SK-N-SH (cell line): ENCODE measurements around the gene UVRAG. TPM values are rescaled to one million over a fixed set of nuclear protein-coding genes. Genes with fewer than 3 reads are reported as not detected.

Source experiments
- CTCF ChIA-PET: fragments of 300-600, 350-600 bp; formaldehyde crosslinking; extraction: SDS; loops from one replicate; lab custom pipeline; 2021; lab: Yijun Ruan, JAX
- POLR2A ChIA-PET: fragments of 350-600 bp; sonication (Branson Sonifier 250); formaldehyde crosslinking; extraction: SDS; loops from one replicate; lab custom pipeline; 2020; ENCODE audit warnings: antibody characterized with exemption, inconsistent platforms; lab: Yijun Ruan, JAX
- DNase-seq: peaks from one replicate; pipeline ENCODE4 v3.0.0; 2012
- H2AFZ ChIP-seq: fragments of 200-600 bp; sonication (generic); 2 replicates; pipeline ENCODE4 v1.8.1; 2016; ENCODE audit warnings: antibody characterized with exemption, mild to moderate bottlenecking, low read depth
- H3F3A ChIP-seq: fragments of 200-600 bp; sonication (generic); replicated peaks from 2 replicates; pipeline ENCODE3; 2016; ENCODE audit warnings: antibody characterized with exemption, mild to moderate bottlenecking; ENCODE audit not compliant: insufficient read depth
- H3K27ac ChIP-seq, 2 experiments: fragments of 200-500 bp in 1 of 2; fragments of 200-600 bp in 1 of 2; sonication (Bioruptor generic) in 1 of 2; sonication (generic), shearing (Covaris generic) in 1 of 2; 2 replicates each; pipeline versions ENCODE4 v1.5.1 to v1.6.1; 2014 to 2016; ENCODE audit warnings: low read depth in 2 of 2, inconsistent platforms in 1 of 2, low read length in 1 of 2, mild to moderate bottlenecking in 1 of 2, mixed read lengths in 1 of 2
- H3K27me3 ChIP-seq: fragments of 200-600 bp; sonication (generic), shearing (Covaris generic); 2 replicates; pipeline ENCODE4 v1.6.1; 2016; ENCODE audit warnings: mixed run types; ENCODE audit not compliant: insufficient read depth
- H3K36me3 ChIP-seq, 2 experiments: fragments of 200-500 bp in 1 of 2; fragments of 200-600 bp in 1 of 2; sonication (Bioruptor generic) in 1 of 2; sonication (generic) in 1 of 2; replicated peaks in 1 of 2; 2 replicates each; pipeline versions ENCODE3 to v1.5.1; 2014 to 2016; ENCODE audit warnings: low read length in 1 of 2, mild to moderate bottlenecking in 1 of 2; ENCODE audit not compliant: insufficient read depth in 2 of 2, control insufficient read depth in 1 of 2
- H3K4me1 ChIP-seq, 2 experiments: fragments of 200-500 bp in 1 of 2; fragments of 200-600 bp in 1 of 2; sonication (Bioruptor generic) in 1 of 2; sonication (generic), shearing (Covaris generic) in 1 of 2; 2 replicates each; pipeline versions ENCODE4 v1.5.1 to v1.6.1; 2014 to 2016; ENCODE audit warnings: low read depth in 1 of 2, low read length in 1 of 2, mixed run types in 1 of 2; ENCODE audit not compliant: insufficient read depth in 2 of 2, control insufficient read depth in 1 of 2
- H3K4me2 ChIP-seq: fragments of 200-600 bp; sonication (generic), shearing (Covaris generic); 2 replicates; pipeline ENCODE4 v1.6.1; 2017; ENCODE audit warnings: mixed run types
- H3K4me3 ChIP-seq, 2 experiments: fragments of 200-500 bp in 1 of 2; fragments of 200-600 bp in 1 of 2; sonication (Bioruptor generic) in 1 of 2; sonication (generic), shearing (Covaris generic) in 1 of 2; 2 replicates each; pipeline versions ENCODE4 v1.5.1 to v1.8.1; 2014 to 2016; ENCODE audit warnings: low read depth in 2 of 2, inconsistent platforms in 1 of 2, low read length in 1 of 2, mild to moderate bottlenecking in 1 of 2, mixed read lengths in 1 of 2, moderate library complexity in 1 of 2
- H3K79me2 ChIP-seq: fragments of 200-600 bp; sonication (generic); 2 replicates; pipeline ENCODE4 v1.8.1; 2017; ENCODE audit warnings: mild to moderate bottlenecking; ENCODE audit not compliant: insufficient read depth
- H3K9ac ChIP-seq: fragments of 200-600 bp; sonication (generic); 2 replicates; pipeline ENCODE4 v1.6.1; 2017; ENCODE audit warnings: mixed run types
- H3K9me2 ChIP-seq: fragments of 200-600 bp; sonication (generic); 2 replicates; pipeline ENCODE4 v1.6.1; 2017; ENCODE audit warnings: mixed run types
- H3K9me3 ChIP-seq: fragments of 200-600 bp; sonication (generic); 2 replicates; pipeline ENCODE4 v1.6.1; 2017; ENCODE audit warnings: mixed run types, mild to moderate bottlenecking, moderate library complexity
- H4K20me1 ChIP-seq: fragments of 200-600 bp; sonication (generic); 2 replicates; pipeline ENCODE4 v1.6.1; 2017; ENCODE audit warnings: mild to moderate bottlenecking, mixed run types; ENCODE audit not compliant: insufficient read depth
- CHD2 ChIP-seq: fragments of 150-350 bp; IDR thresholded peaks from 2 replicates; pipeline ENCODE4 v1.6.1; 2018; ENCODE audit warnings: low read length; ENCODE audit not compliant: partially characterized antibody
- ELF1 ChIP-seq: IDR thresholded peaks from 2 replicates; pipeline ENCODE4 v1.4.0; 2012
- EP300 ChIP-seq, 2 experiments: IDR thresholded peaks; 2 replicates each; pipeline versions ENCODE4 v1.4.0 to v1.6.1; 2012; ENCODE audit warnings: borderline replicate concordance in 1 of 2, low read depth in 1 of 2, low read length in 1 of 2
- EZH2phosphoT487 ChIP-seq: fragments of 200-600 bp; sonication (generic); IDR thresholded peaks from 2 replicates; pipeline ENCODE4 v1.6.1; 2017; ENCODE audit warnings: low read depth, mixed run types, mild to moderate bottlenecking, antibody characterized with exemption, moderate library complexity, borderline replicate concordance
- FOXJ3 ChIP-seq: sonication (generic); formaldehyde crosslinking; IDR thresholded peaks from 2 replicates; pipeline ENCODE4 v1.5.1; 2020; ENCODE audit warnings: mild to moderate bottlenecking, missing genetic modification reagents
- FOXM1 ChIP-seq: IDR thresholded peaks from 2 replicates; pipeline ENCODE4 v1.4.0; 2012; ENCODE audit warnings: low read depth, mild to moderate bottlenecking
- GATA2 ChIP-seq: sonication (generic); formaldehyde crosslinking; IDR thresholded peaks from 2 replicates; pipeline ENCODE4 v1.5.0; 2020; ENCODE audit warnings: mild to moderate bottlenecking, missing genetic modification reagents
- JUND ChIP-seq: IDR thresholded peaks from 2 replicates; pipeline ENCODE4 v1.4.0; 2012
- MEF2A ChIP-seq: IDR thresholded peaks from 2 replicates; pipeline ENCODE4 v1.4.0; 2012; ENCODE audit warnings: low read depth, borderline replicate concordance
- MXI1 ChIP-seq: IDR thresholded peaks from 2 replicates; pipeline ENCODE4 v1.6.1; 2012; ENCODE audit warnings: mild to moderate bottlenecking, low read depth, low read length, improper control_type of control experiment
- NFIC ChIP-seq: IDR thresholded peaks from 2 replicates; pipeline ENCODE4 v1.4.0; 2012; ENCODE audit warnings: borderline replicate concordance
- RCOR1 ChIP-seq: fragments of 150-350 bp; IDR thresholded peaks from 2 replicates; pipeline ENCODE4 v1.6.1; 2017; ENCODE audit warnings: antibody characterized with exemption, low read length
- RFX5 ChIP-seq: IDR thresholded peaks from 2 replicates; pipeline ENCODE4 v1.6.1; 2012; ENCODE audit warnings: mild to moderate bottlenecking, improper control_type of control experiment, low read length
- RXRA ChIP-seq: IDR thresholded peaks from 2 replicates; pipeline ENCODE4 v1.4.0; 2012; ENCODE audit warnings: low read depth, mild to moderate bottlenecking, borderline replicate concordance
- WGBS: methylation state at CpG from one replicate; pipeline ENCODE4 v1.1.6; 2017; ENCODE audit warnings: low lambda C conversion rate; 5-methylcytosine and 5-hydroxymethylcytosine counted together
- polyA plus RNA-seq, 3 experiments: library from polyadenylated mRNA; depleted of rRNA; stranded (reverse); fragments of >200 nt; gene quantifications; 2 replicates each; pipeline ENCODE4 v1.2.3, GENCODE V29; 2012
- TF ChIP-seq, protein P1 (sequence below): IDR thresholded peaks from 2 replicates; pipeline ENCODE4 v1.4.0; 2012; ENCODE audit warnings: low read depth, borderline replicate concordance
- TF ChIP-seq, protein P2 (sequence below): fragments of 150-350 bp; IDR thresholded peaks from 2 replicates; pipeline ENCODE4 v1.6.1; 2017; ENCODE audit warnings: antibody characterized with exemption, low read length, low read depth, borderline replicate concordance
- TF ChIP-seq, protein P3 (sequence below): IDR thresholded peaks from 2 replicates; pipeline ENCODE4; 2012

Gene UVRAG
- polyA plus RNA-seq, 1 of the 3 experiments (the other 2 are of a cell fraction) = 5.8 TPM

DNA sequence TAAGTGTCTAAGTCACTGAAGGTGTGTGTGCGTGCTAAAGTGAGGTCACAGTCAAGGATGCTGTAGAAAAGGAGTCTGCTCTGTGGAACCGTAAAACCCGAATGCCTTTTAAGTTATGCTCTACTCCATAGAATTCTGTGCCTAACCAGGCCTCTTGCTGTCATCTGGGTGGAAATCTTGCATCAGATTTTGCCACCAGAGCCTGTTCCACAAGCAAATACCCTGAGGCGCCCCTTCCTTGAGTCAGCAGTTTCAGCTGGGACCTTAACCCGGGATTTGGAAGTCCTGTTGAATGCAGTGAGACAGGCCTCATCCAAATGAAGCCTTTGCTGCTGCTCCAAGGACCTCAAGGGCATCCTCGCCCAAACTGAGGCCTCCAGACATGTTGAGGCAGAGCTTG lies 281.5 kb downstream of the UVRAG start:
- H3K9me3 ChIP-seq = peaks cover under 1% of the 10 kb centered on the region; the same call in 1 of the 2 replicates
- no peaks in the 10 kb centered on the region for H3K27me3 ChIP-seq
- H3F3A ChIP-seq = no peaks in the 10 kb centered on the region
- WGBS = 94% methylated on average over 6 of the region's 6 CpGs
- no peak for DNase-seq
- H3K4me3 ChIP-seq = no peak overlapping the region
- CTCF ChIA-PET = interaction anchor here (0.7 to 1.3 kb wide), 3 partner anchors 10 to 50 kb away, joined by 3 read pairs; no protein-coding TSS in a partner anchor
- H2AFZ ChIP-seq = no peak overlapping the region
- no peak for TF ChIP-seq NFIC
- TF ChIP-seq MXI1 = no peak
- TF ChIP-seq CHD2 = no peak
- no peak for TF ChIP-seq EZH2phosphoT487
- no peak for TF ChIP-seq RFX5
- no peak for TF ChIP-seq FOXJ3 (CRISPR knock-in tag)
- TF ChIP-seq, protein P1, sequence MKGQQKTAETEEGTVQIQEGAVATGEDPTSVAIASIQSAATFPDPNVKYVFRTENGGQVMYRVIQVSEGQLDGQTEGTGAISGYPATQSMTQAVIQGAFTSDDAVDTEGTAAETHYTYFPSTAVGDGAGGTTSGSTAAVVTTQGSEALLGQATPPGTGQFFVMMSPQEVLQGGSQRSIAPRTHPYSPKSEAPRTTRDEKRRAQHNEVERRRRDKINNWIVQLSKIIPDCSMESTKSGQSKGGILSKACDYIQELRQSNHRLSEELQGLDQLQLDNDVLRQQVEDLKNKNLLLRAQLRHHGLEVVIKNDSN = no peak
- no peak for TF ChIP-seq FOXM1
- no peak for TF ChIP-seq MEF2A
- no peak for TF ChIP-seq GATA2
- TF ChIP-seq, protein P2, sequence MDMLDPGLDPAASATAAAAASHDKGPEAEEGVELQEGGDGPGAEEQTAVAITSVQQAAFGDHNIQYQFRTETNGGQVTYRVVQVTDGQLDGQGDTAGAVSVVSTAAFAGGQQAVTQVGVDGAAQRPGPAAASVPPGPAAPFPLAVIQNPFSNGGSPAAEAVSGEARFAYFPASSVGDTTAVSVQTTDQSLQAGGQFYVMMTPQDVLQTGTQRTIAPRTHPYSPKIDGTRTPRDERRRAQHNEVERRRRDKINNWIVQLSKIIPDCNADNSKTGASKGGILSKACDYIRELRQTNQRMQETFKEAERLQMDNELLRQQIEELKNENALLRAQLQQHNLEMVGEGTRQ = no peak
- no peak for TF ChIP-seq RXRA
- TF ChIP-seq EP300 (IDR thresholded peaks at IDR 0.05; ENCODE audit: borderline replicate concordance in 1 of 2, low read depth in 1 of 2, low read length in 1 of 2) = no peak
- no peak for TF ChIP-seq JUND
- TF ChIP-seq, protein P3, sequence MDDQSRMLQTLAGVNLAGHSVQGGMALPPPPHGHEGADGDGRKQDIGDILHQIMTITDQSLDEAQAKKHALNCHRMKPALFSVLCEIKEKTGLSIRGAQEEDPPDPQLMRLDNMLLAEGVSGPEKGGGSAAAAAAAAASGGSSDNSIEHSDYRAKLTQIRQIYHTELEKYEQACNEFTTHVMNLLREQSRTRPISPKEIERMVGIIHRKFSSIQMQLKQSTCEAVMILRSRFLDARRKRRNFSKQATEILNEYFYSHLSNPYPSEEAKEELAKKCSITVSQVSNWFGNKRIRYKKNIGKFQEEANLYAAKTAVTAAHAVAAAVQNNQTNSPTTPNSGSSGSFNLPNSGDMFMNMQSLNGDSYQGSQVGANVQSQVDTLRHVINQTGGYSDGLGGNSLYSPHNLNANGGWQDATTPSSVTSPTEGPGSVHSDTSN = no peak
- TF ChIP-seq, all 33 proteins: peak for 0
- peaks cover 0 to 4% of the 10 kb centered on the region in 2 experiments; a peak in 2 of 4 replicates for H3K4me1 ChIP-seq
- H3K4me2 ChIP-seq = no peak overlapping the region
- H3K36me3 ChIP-seq = peaks cover 0 to 3% of the 10 kb centered on the region in 2 experiments
- no peak overlapping the region for H3K27ac ChIP-seq
- H3K79me2 ChIP-seq = no peaks in the 10 kb centered on the region
- H3K9ac ChIP-seq = no peak overlapping the region
- no peaks in the 10 kb centered on the region for H3K9me2 ChIP-seq
- H4K20me1 ChIP-seq = no peaks in the 10 kb centered on the region
- POLR2A ChIA-PET = no interaction called here

DNA sequence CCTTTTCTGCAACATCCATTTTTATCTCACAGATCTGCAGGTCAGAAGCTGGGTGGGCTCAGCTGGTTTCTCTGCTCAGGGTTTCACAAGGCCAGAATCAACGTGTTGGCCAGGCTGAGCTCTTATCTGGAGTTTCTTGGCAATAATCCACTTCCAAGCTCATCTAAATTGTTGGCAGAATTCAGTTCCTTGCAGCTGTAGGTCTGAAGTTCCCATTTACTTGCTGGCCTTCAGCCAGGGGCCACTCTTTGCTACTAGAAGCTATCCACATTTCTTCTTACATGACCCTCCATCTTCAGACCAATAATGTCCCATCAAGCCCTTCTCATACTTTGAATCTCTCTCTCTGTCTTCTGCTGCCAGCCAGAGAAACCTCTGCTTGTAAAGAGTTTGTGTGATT lies 287.8 kb downstream of the UVRAG start:
- WGBS = 14% methylated on average over 1 of the region's 1 CpG
- Histone ChIP-seq H3K27ac (0 out of 4 replicates have a peak overlapping the region, but pooled peaks of 1 of the 2 experiments have one; percentile 16), H3K4me1 (peaks cover 0 to 5% of the 10 kb centered on the region in 2 experiments; a peak in 2 of 4 replicates), H4K20me1 (no peaks in the 10 kb centered on the region), H3K9ac (no peak overlapping the region), H2AFZ (no peak overlapping the region), H3K79me2 (no peaks in the 10 kb centered on the region), H3K27me3 (no peaks in the 10 kb centered on the region), H3K4me2 (no peak overlapping the region), H3K36me3 (peaks cover 0 to 4% of the 10 kb centered on the region in 2 experiments), H3K9me2 (no peaks in the 10 kb centered on the region), H3K9me3 (no peaks in the 10 kb centered on the region), H3F3A (no peaks in the 10 kb centered on the region), H3K4me3 (no peak overlapping the region)
- TF ChIP-seq RCOR1 (no peak), NFIC (peak; percentile 20; the same call in 1 of the 2 replicates), ELF1 (no peak)
- no peak for DNase-seq
- CTCF ChIA-PET = interaction anchor here (3.4 kb wide), 1 partner anchor 11 kb away, joined by 12 read pairs; no protein-coding TSS in a partner anchor
- POLR2A ChIA-PET = no interaction called here
